GM19372 (cell line): ENCODE measurements around the gene PUDP.
"Not testable (repeated sequence)": the region's sequence is repeated elsewhere in the genome, so short reads cannot be mapped to it uniquely, and the experiment has no call there.

Experiments used
- ATAC-seq: cut with Tn5 transposase; IDR thresholded peaks from one replicate; pipeline ENCODE4 v1.9.1; 2021; ENCODE audit warnings: mild to moderate bottlenecking, low read depth, moderate library complexity; ENCODE audit not compliant: unreplicated experiment

PUDP gene

GRCh38 chrX:7147978-7148854 lies at the start of gene PUDP:
Gene PUDP, minus strand, starts transcription at chrX:7148153. Its CDS starts 40 bp downstream, at chrX:7148113.
- peak; percentile 63 for ATAC-seq

GRCh38 chrX:7194606-7195005 lies 46.7 kb upstream of the PUDP start:
- no peak for ATAC-seq

- ATAC-seq = no peak
These were observed 44.9 kb upstream of the PUDP start for GRCh38 chrX:7192871-7193270.

- no peak for ATAC-seq
These were observed 43.7 kb upstream of the PUDP start for GRCh38 chrX:7191681-7192110.

GRCh38 chrX:7190157-7190556 lies 42.2 kb upstream of the PUDP start:
- no peak for ATAC-seq

- ATAC-seq = no peak
These were observed 40.7 kb upstream of the PUDP start for GRCh38 chrX:7188672-7189071.

- ATAC-seq = no peak
These were observed 36.9 kb upstream of the PUDP start for GRCh38 chrX:7184816-7185215.

GRCh38 chrX:7179446-7179845 lies 31.5 kb upstream of the PUDP start:
- ATAC-seq = no peak

- ATAC-seq = not testable (repeated sequence)
These were observed 30.9 kb upstream of the PUDP start for GRCh38 chrX:7178859-7179258.

GRCh38 chrX:7170898-7171297 lies 22.9 kb upstream of the PUDP start:
- ATAC-seq = no peak

- ATAC-seq = no peak
These were observed 21.7 kb upstream of the PUDP start for GRCh38 chrX:7169627-7170026.

- no peak for ATAC-seq
These were observed 20.4 kb upstream of the PUDP start for GRCh38 chrX:7168371-7168770.

GRCh38 chrX:7164174-7164573 lies 16.2 kb upstream of the PUDP start:
- no peak for ATAC-seq

- no peak for ATAC-seq
These were observed 15.3 kb upstream of the PUDP start for GRCh38 chrX:7163146-7163677.

- no peak for ATAC-seq
These were observed 11.4 kb upstream of the PUDP start for GRCh38 chrX:7159149-7159861.

GRCh38 chrX:7158468-7158990 lies 10.6 kb upstream of the PUDP start:
- ATAC-seq = no peak

GRCh38 chrX:7156879-7157278 lies 8.9 kb upstream of the PUDP start:
- no peak for ATAC-seq

- ATAC-seq = no peak
These were observed 7.2 kb upstream of the PUDP start for GRCh38 chrX:7155163-7155562.

- no peak for ATAC-seq
These were observed 6.2 kb upstream of the PUDP start for GRCh38 chrX:7154041-7154597.

GRCh38 chrX:7153231-7153630 lies 5.3 kb upstream of the PUDP start:
- no peak for ATAC-seq

- ATAC-seq = no peak
These were observed 1.5 kb upstream of the PUDP start for GRCh38 chrX:7149411-7149810.
